H1 (cell line): Measurements from ENCODE around the gene ADAMTS16. TPM values are rescaled to one million over a fixed set of nuclear protein-coding genes. Genes with fewer than 3 reads are reported as not detected.

Source experiments
- HDAC2 ChIP-seq, 2 experiments: fragments of 300-600 bp in 1 of 2; sonication (generic) in 1 of 2; IDR thresholded peaks; 2 replicates each; pipeline ENCODE4 v1.6.1; 2011 to 2012; ENCODE audit warnings: low read depth in 2 of 2, low read length in 2 of 2, mild to moderate bottlenecking in 2 of 2, moderate library complexity in 2 of 2, borderline replicate concordance in 1 of 2, inconsistent platforms in 1 of 2
- TEAD4 ChIP-seq: IDR thresholded peaks from 2 replicates; pipeline ENCODE4 v1.6.1; 2012; ENCODE audit warnings: low read depth, low read length, inconsistent platforms, mixed read lengths
- polyA plus RNA-seq, 7 experiments: library from polyadenylated mRNA; depleted of rRNA in 3 of 7; stranded (reverse) in 5 of 7; unstranded in 2 of 7; fragments of >200 nt in 5 of 7; fragments of 200-250 nt in 2 of 7; gene quantifications; 1 replicate in 5 of 7; 2 replicates in 1 of 7; 4 replicates in 1 of 7; pipeline versions ENCODE4 v1.2.1 to v1.2.3, GENCODE V29; 2011 to 2013; ENCODE audit warnings: missing spikeins in 2 of 7, mixed read lengths in 2 of 7
- total RNA-seq: library from RNA; stranded (reverse); fragmentation: NEBNext Ultra II Directional; extraction: Animal tissue kit (Norgen Biotek cat#: 25700); gene quantifications from 2 replicates; pipeline ENCODE4 v1.2.1, GENCODE V29; 2021
- TF ChIP-seq, protein P1 (sequence below): fragments of 300-600 bp; sonication (generic); IDR thresholded peaks from 2 replicates; pipeline ENCODE4 v1.7.1; 2012; ENCODE audit warnings: low read length, moderate library complexity, mild to moderate bottlenecking, inconsistent platforms; ENCODE audit not compliant: insufficient replicate concordance

Gene ADAMTS16
- total and polyA plus RNA-seq, 2 of the 8 experiments (the other 6 are each of a cell fraction or from before 2014, with no cell fraction given) = 3.7 to 16.0 TPM

DNA sequence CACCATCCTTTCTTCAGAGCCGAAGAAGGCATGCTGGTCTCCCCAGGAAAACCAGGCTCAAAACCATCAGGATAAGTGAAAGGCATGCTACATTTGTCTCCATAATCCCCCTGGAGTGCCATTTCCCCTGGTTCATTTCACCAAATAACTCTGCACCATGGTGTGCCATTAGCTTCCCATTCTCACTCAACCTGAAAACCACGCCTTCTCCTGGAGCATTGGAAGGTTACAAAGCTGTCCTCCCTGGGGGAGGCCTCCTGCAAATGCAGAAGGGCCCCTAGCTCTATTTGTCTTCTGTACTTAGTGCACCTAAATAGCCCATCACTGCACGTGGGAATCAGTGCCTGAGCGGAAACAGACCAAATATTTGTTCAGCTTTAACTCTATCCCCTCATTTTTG, 192.2 kb downstream of the ADAMTS16 start (continued):
- TF ChIP-seq, protein P1, sequence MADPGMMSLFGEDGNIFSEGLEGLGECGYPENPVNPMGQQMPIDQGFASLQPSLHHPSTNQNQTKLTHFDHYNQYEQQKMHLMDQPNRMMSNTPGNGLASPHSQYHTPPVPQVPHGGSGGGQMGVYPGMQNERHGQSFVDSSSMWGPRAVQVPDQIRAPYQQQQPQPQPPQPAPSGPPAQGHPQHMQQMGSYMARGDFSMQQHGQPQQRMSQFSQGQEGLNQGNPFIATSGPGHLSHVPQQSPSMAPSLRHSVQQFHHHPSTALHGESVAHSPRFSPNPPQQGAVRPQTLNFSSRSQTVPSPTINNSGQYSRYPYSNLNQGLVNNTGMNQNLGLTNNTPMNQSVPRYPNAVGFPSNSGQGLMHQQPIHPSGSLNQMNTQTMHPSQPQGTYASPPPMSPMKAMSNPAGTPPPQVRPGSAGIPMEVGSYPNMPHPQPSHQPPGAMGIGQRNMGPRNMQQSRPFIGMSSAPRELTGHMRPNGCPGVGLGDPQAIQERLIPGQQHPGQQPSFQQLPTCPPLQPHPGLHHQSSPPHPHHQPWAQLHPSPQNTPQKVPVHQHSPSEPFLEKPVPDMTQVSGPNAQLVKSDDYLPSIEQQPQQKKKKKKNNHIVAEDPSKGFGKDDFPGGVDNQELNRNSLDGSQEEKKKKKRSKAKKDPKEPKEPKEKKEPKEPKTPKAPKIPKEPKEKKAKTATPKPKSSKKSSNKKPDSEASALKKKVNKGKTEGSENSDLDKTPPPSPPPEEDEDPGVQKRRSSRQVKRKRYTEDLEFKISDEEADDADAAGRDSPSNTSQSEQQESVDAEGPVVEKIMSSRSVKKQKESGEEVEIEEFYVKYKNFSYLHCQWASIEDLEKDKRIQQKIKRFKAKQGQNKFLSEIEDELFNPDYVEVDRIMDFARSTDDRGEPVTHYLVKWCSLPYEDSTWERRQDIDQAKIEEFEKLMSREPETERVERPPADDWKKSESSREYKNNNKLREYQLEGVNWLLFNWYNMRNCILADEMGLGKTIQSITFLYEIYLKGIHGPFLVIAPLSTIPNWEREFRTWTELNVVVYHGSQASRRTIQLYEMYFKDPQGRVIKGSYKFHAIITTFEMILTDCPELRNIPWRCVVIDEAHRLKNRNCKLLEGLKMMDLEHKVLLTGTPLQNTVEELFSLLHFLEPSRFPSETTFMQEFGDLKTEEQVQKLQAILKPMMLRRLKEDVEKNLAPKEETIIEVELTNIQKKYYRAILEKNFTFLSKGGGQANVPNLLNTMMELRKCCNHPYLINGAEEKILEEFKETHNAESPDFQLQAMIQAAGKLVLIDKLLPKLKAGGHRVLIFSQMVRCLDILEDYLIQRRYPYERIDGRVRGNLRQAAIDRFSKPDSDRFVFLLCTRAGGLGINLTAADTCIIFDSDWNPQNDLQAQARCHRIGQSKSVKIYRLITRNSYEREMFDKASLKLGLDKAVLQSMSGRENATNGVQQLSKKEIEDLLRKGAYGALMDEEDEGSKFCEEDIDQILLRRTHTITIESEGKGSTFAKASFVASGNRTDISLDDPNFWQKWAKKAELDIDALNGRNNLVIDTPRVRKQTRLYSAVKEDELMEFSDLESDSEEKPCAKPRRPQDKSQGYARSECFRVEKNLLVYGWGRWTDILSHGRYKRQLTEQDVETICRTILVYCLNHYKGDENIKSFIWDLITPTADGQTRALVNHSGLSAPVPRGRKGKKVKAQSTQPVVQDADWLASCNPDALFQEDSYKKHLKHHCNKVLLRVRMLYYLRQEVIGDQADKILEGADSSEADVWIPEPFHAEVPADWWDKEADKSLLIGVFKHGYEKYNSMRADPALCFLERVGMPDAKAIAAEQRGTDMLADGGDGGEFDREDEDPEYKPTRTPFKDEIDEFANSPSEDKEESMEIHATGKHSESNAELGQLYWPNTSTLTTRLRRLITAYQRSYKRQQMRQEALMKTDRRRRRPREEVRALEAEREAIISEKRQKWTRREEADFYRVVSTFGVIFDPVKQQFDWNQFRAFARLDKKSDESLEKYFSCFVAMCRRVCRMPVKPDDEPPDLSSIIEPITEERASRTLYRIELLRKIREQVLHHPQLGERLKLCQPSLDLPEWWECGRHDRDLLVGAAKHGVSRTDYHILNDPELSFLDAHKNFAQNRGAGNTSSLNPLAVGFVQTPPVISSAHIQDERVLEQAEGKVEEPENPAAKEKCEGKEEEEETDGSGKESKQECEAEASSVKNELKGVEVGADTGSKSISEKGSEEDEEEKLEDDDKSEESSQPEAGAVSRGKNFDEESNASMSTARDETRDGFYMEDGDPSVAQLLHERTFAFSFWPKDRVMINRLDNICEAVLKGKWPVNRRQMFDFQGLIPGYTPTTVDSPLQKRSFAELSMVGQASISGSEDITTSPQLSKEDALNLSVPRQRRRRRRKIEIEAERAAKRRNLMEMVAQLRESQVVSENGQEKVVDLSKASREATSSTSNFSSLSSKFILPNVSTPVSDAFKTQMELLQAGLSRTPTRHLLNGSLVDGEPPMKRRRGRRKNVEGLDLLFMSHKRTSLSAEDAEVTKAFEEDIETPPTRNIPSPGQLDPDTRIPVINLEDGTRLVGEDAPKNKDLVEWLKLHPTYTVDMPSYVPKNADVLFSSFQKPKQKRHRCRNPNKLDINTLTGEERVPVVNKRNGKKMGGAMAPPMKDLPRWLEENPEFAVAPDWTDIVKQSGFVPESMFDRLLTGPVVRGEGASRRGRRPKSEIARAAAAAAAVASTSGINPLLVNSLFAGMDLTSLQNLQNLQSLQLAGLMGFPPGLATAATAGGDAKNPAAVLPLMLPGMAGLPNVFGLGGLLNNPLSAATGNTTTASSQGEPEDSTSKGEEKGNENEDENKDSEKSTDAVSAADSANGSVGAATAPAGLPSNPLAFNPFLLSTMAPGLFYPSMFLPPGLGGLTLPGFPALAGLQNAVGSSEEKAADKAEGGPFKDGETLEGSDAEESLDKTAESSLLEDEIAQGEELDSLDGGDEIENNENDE = no peak
- no peak for TF ChIP-seq TEAD4
- no peak for TF ChIP-seq HDAC2 (IDR thresholded peaks at IDR 0.05; ENCODE audit: borderline replicate concordance in 1 of 2, low read depth in 2 of 2, low read length in 2 of 2)
